IMR-90 (cell line): Measurements from ENCODE around the gene KRTAP19-3. TPM values are rescaled to one million over a fixed set of nuclear protein-coding genes. Genes with fewer than 3 reads are reported as not detected.

Source experiments
- ATAC-seq: fragments of 200-7000 bp; cut with Tn5 transposase; 2 replicates; pipeline ENCODE4 v1.9.1; 2020; ENCODE audit warnings: low read depth, mild to moderate bottlenecking, moderate library complexity
- BruUV-seq: library from RNA; stranded (reverse); fragments of 400-500 nt; replicated peaks from 2 replicates; lab custom pipeline; 2021; lab: Mats Ljungman, UMichigan
- CTCF ChIA-PET: fragments of 300-600 bp; formaldehyde crosslinking; extraction: SDS; loops from one replicate; lab custom pipeline; 2021; ENCODE audit warnings: antibody characterized with exemption; lab: Yijun Ruan, JAX
- POLR2A ChIA-PET: fragments of 300-600 bp; sonication (Branson Sonifier 250); formaldehyde crosslinking; loops from one replicate; lab custom pipeline; 2022; ENCODE audit warnings: antibody characterized with exemption; ENCODE audit not compliant: unreplicated experiment; lab: Charles Lee
- DNase-seq: peaks from one replicate; pipeline ENCODE4 v3.0.0; 2013
- H2AFZ ChIP-seq: replicated peaks from 2 replicates; pipeline ENCODE3; 2013; ENCODE audit warnings: low read length, mild to moderate bottlenecking; ENCODE audit not compliant: poor library complexity
- H2AK5ac ChIP-seq: 2 replicates; pipeline ENCODE4 v1.6.1; 2013; ENCODE audit warnings: low read depth, low read length, inconsistent platforms
- H2AK9ac ChIP-seq: replicated peaks from 2 replicates; pipeline ENCODE3; 2013; ENCODE audit warnings: mild to moderate bottlenecking, low read depth, low read length, moderate library complexity; ENCODE audit not compliant: poor library complexity
- H2BK120ac ChIP-seq: 2 replicates; pipeline ENCODE4 v1.6.1; 2013; ENCODE audit warnings: low read depth, low read length, inconsistent platforms
- H2BK15ac ChIP-seq: 3 replicates; pipeline ENCODE4 v1.6.1; 2013; ENCODE audit warnings: low read depth, low read length, inconsistent platforms
- H2BK20ac ChIP-seq: 2 replicates; pipeline ENCODE4 v1.6.1; 2013; ENCODE audit warnings: low read depth, mild to moderate bottlenecking, inconsistent platforms, low read length, moderate library complexity
- H2BK5ac ChIP-seq: 2 replicates; pipeline ENCODE4 v1.6.1; 2013; ENCODE audit warnings: mild to moderate bottlenecking, low read depth, low read length, inconsistent platforms; ENCODE audit not compliant: poor library complexity, severe bottlenecking
- H3K14ac ChIP-seq: replicated peaks from 2 replicates; pipeline ENCODE4 v1.6.1; 2013; ENCODE audit warnings: low read depth, low read length, inconsistent platforms
- H3K18ac ChIP-seq: 2 replicates; pipeline ENCODE4 v1.6.1; 2013; ENCODE audit warnings: low read depth, low read length, control low read depth
- H3K23ac ChIP-seq: 2 replicates; pipeline ENCODE4 v1.6.1; 2013; ENCODE audit warnings: low read depth, low read length, inconsistent platforms
- H3K27ac ChIP-seq: 2 replicates; pipeline ENCODE4 v1.5.1; 2013; ENCODE audit warnings: mild to moderate bottlenecking, control low read depth, low read length; ENCODE audit not compliant: insufficient read depth
- H3K27me3 ChIP-seq: 2 replicates; pipeline ENCODE4 v1.6.1; 2013; ENCODE audit warnings: low read length; ENCODE audit not compliant: control insufficient read depth, insufficient read depth
- H3K36me3 ChIP-seq: 2 replicates; pipeline ENCODE4 v1.6.1; 2013; ENCODE audit warnings: low read length, mixed read lengths; ENCODE audit not compliant: control insufficient read depth, insufficient read depth
- H3K4ac ChIP-seq: 2 replicates; pipeline ENCODE4 v1.6.1; 2013; ENCODE audit warnings: low read depth, low read length, inconsistent platforms
- H3K4me1 ChIP-seq: 2 replicates; pipeline ENCODE4 v1.6.1; 2013; ENCODE audit warnings: low read length, mixed read lengths; ENCODE audit not compliant: control insufficient read depth, insufficient read depth
- H3K4me2 ChIP-seq: 2 replicates; pipeline ENCODE4 v1.6.1; 2013; ENCODE audit warnings: low read depth, mild to moderate bottlenecking, control low read depth, low read length, moderate library complexity
- H3K4me3 ChIP-seq: 2 replicates; pipeline ENCODE4 v1.5.1; 2013; ENCODE audit warnings: low read depth, mild to moderate bottlenecking, control low read depth, low read length, moderate library complexity; ENCODE audit not compliant: insufficient read depth
- H3K56ac ChIP-seq: 2 replicates; pipeline ENCODE4 v1.6.1; 2013; ENCODE audit warnings: low read length, inconsistent platforms; ENCODE audit not compliant: insufficient read depth; ENCODE audit errors: extremely low read depth
- H3K79me1 ChIP-seq, 2 experiments: 2 replicates each; pipeline ENCODE4 v1.6.1; 2013; ENCODE audit warnings: low read length in 2 of 2, inconsistent platforms in 1 of 2, low read depth in 1 of 2
- H3K9ac ChIP-seq: 2 replicates; pipeline ENCODE4 v1.6.1; 2013; ENCODE audit warnings: low read depth, low read length, control low read depth
- H3K9me1 ChIP-seq: 2 replicates; pipeline ENCODE4 v1.6.1; 2013; ENCODE audit warnings: low read length, inconsistent platforms; ENCODE audit not compliant: insufficient read depth
- H3K9me3 ChIP-seq: 2 replicates; pipeline ENCODE4 v1.6.1; 2013; ENCODE audit warnings: low read length; ENCODE audit not compliant: control insufficient read depth, insufficient read depth
- H4K20me1 ChIP-seq: 2 replicates; pipeline ENCODE4 v1.6.1; 2013; ENCODE audit warnings: low read length, inconsistent platforms; ENCODE audit not compliant: insufficient read depth
- H4K5ac ChIP-seq: 2 replicates; pipeline ENCODE4 v1.6.1; 2013; ENCODE audit warnings: mild to moderate bottlenecking, low read depth, low read length, control low read depth
- H4K8ac ChIP-seq, 2 experiments: 2 replicates each; pipeline ENCODE4 v1.6.1; 2013; ENCODE audit warnings: low read depth in 2 of 2, low read length in 2 of 2, control low read depth in 1 of 2, inconsistent platforms in 1 of 2
- H4K91ac ChIP-seq: 2 replicates; pipeline ENCODE4 v1.6.1; 2013; ENCODE audit warnings: low read depth, low read length, inconsistent platforms; ENCODE audit not compliant: insufficient read depth
- BHLHE40 ChIP-seq: fragments of 150-350 bp; IDR thresholded peaks from 2 replicates; pipeline ENCODE4 v1.6.1; 2016; ENCODE audit warnings: mild to moderate bottlenecking, low read depth, low read length
- CEBPB ChIP-seq: IDR thresholded peaks from 2 replicates; pipeline ENCODE4 v1.6.1; 2012; ENCODE audit warnings: low read depth, low read length, improper control_type of control experiment
- CHD1 ChIP-seq: IDR thresholded peaks from 2 replicates; pipeline ENCODE4 v1.6.1; 2012; ENCODE audit warnings: low read depth, low read length, improper control_type of control experiment
- CTCF ChIP-seq: conservative IDR thresholded peaks from 2 replicates; pipeline ENCODE4 v1.5.1; 2012; ENCODE audit warnings: mild to moderate bottlenecking, low read depth, low read length, improper control_type of control experiment
- ELK1 ChIP-seq: fragments of 150-350 bp; IDR thresholded peaks from 2 replicates; pipeline ENCODE4 v1.6.1; 2016; ENCODE audit warnings: low read depth, mild to moderate bottlenecking, low read length, moderate library complexity, borderline replicate concordance
- FOS ChIP-seq: fragments of 150-350 bp; IDR thresholded peaks from 2 replicates; pipeline ENCODE4 v1.6.1; 2016; ENCODE audit warnings: low read depth, low read length
- MAFK ChIP-seq: IDR thresholded peaks from 2 replicates; pipeline ENCODE4 v1.6.1; 2012; ENCODE audit warnings: low read depth, low read length, improper control_type of control experiment
- MAZ ChIP-seq: IDR thresholded peaks from 2 replicates; pipeline ENCODE4 v1.6.1; 2012; ENCODE audit warnings: low read depth, mild to moderate bottlenecking, low read length, improper control_type of control experiment, moderate library complexity, borderline replicate concordance
- MXI1 ChIP-seq: IDR thresholded peaks from 2 replicates; pipeline ENCODE4 v1.6.1; 2012; ENCODE audit warnings: low read depth, mild to moderate bottlenecking, low read length, moderate library complexity, borderline replicate concordance
- NFE2L2 ChIP-seq: fragments of 150-350 bp; IDR thresholded peaks from 2 replicates; pipeline ENCODE4 v1.6.1; 2016; ENCODE audit warnings: low read depth, mild to moderate bottlenecking, low read length
- POLR2A ChIP-seq: IDR thresholded peaks from 2 replicates; pipeline ENCODE4 v1.6.1; 2012; ENCODE audit warnings: mild to moderate bottlenecking, low read depth, low read length
- RAD21 ChIP-seq: IDR thresholded peaks from 2 replicates; pipeline ENCODE4 v1.6.1; 2012; ENCODE audit warnings: low read length, improper control_type of control experiment
- RCOR1 ChIP-seq: IDR thresholded peaks from 2 replicates; pipeline ENCODE4 v1.6.1; 2012; ENCODE audit warnings: mild to moderate bottlenecking, low read length, improper control_type of control experiment; ENCODE audit not compliant: insufficient replicate concordance
- RFX5 ChIP-seq: IDR thresholded peaks from 2 replicates; pipeline ENCODE4 v1.8.0; 2012; ENCODE audit warnings: low read depth, mild to moderate bottlenecking, low read length, moderate library complexity
- SMC3 ChIP-seq: fragments of 150-350 bp; IDR thresholded peaks from 2 replicates; pipeline ENCODE4 v1.6.1; 2016; ENCODE audit warnings: low read depth, mild to moderate bottlenecking, antibody characterized with exemption, low read length, moderate library complexity
- USF2 ChIP-seq: fragments of 150-350 bp; IDR thresholded peaks from 2 replicates; pipeline ENCODE4 v1.6.1; 2017; ENCODE audit warnings: mild to moderate bottlenecking, antibody characterized with exemption, low read length, low read depth
- dilution Hi-C: fragments of 300-500 bp; cut with HindIII; formaldehyde crosslinking; loops from one replicate; pipeline ENCODE4 v1.14.3; 2018; ENCODE audit warnings: low sequenced_read_pairs; ENCODE audit not compliant: unreplicated experiment
- in situ Hi-C: fragments of 300-500 bp; cut with MboI; formaldehyde crosslinking; loops from 3 replicates; pipeline ENCODE4 v1.14.3; 2019; ENCODE audit warnings: low sequenced_read_pairs, inconsistent platforms, mixed read lengths
- intact Hi-C: fragments of 100-400 bp; cut with micrococcal nuclease; formaldehyde crosslinking; loops from 2 replicates; pipeline ENCODE4 v1.10.0; 2022
- polyA plus RNA-seq, 3 experiments: library from polyadenylated mRNA; depleted of rRNA; stranded (reverse); fragments of >200 nt; gene quantifications; 2 replicates each; pipeline ENCODE4 v1.2.3, GENCODE V29; 2012; ENCODE audit warnings: low replicate concordance in 1 of 3
- total RNA-seq: library from RNA; depleted of rRNA; stranded (reverse); fragments of >200 nt; gene quantifications from 2 replicates; pipeline ENCODE4 v1.2.3, GENCODE V29; 2012

The KRTAP19-3 gene
- total and polyA plus RNA-seq, 2 of the 4 experiments (the other 2 are of a cell fraction), result not detected

- Histone ChIP-seq H3K79me1 (no peaks in the 10 kb centered on the region), H2AK9ac (no peak overlapping the region), H3K27ac (no peak overlapping the region), H3K4me3 (no peak overlapping the region), H3K4ac (no peak overlapping the region), H4K91ac (no peak overlapping the region), H4K5ac (no peak overlapping the region), H3K4me1 (no peaks in the 10 kb centered on the region), H3K14ac (no peak overlapping the region), H3K9me3 (peaks cover 11% of the 10 kb centered on the region), H4K20me1 (no peaks in the 10 kb centered on the region), H3K18ac (no peak overlapping the region), H3K4me2 (no peak overlapping the region), H2BK15ac (no peak overlapping the region), H2AFZ (no peak overlapping the region), H2BK5ac (no peak overlapping the region), H3K56ac (no peak overlapping the region), H3K9me1 (no peaks in the 10 kb centered on the region), H3K23ac (no peak overlapping the region), H2BK120ac (no peak overlapping the region), H4K8ac (no peak overlapping the region), H3K36me3 (no peaks in the 10 kb centered on the region), H3K9ac (no peak overlapping the region), H3K27me3 (no peaks in the 10 kb centered on the region), H2BK20ac (no peak overlapping the region), H2AK5ac (no peak overlapping the region)
- BruUV-seq, result no TSS peak
- ChIA-PET CTCF (no interaction called here), POLR2A (no interaction called here)
- TF ChIP-seq USF2 (no peak), MAFK (no peak), SMC3 (no peak), RAD21 (no peak), BHLHE40 (no peak), CEBPB (no peak), CHD1 (no peak), RCOR1 (no peak), NFE2L2 (no peak), CTCF (no peak), POLR2A (no peak), MAZ (no peak), MXI1 (no peak), FOS (no peak), ELK1 (no peak), RFX5 (no peak)
- DNase-seq (no peak), ATAC-seq (no peak)
- dilution Hi-C loops, result no loop called here
- intact Hi-C loops, result no loop called here
- in situ Hi-C loops, result no loop called here
Observed at GRCh38 chr21:30443226-30443625, 48.6 kb downstream of the KRTAP19-3 start.
